Measurements from ENCODE around the gene MMS19.
"Not testable (repeated sequence)": the region's sequence is repeated elsewhere in the genome, so short reads cannot be mapped to it uniquely, and the experiment has no call there.

MMS19 gene

DNA sequence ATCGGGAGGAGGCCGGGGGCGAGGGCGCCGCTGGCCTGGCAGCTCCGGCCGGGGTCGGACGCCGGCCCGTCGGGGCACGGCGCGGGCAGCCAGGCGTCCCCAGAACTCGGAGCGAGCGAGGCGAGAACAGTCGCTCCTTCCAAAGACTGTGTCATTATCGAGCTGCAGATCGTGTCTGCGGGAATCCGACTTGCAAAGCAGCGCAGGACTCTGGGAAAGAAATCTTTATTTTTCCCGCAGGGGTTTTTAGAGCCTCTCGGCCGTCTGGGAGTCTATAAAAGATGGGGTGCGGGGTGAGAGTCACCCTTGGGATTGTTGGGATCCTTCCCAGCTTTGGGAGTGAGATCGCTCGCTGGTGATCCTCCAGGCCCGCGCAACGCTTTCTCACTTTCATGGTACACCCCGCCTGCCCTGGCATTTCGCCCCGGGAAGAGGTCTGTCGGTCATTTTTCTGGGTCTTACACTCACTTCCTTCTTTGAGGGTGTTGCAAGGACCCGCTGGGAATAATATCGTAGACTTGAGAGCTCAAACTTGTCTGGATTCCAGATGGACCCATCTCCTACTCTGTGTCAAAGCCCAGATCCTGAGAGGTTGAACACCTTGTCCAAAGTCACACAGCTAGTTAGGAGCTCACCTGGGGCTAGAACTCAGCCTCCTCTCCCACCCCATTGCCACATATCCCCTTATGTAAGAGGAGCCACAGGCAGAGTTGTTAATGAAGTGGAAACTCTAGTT, 1.5 kb upstream of the MMS19 start:
- peak; percentile 26 for DNase-seq

DNA sequence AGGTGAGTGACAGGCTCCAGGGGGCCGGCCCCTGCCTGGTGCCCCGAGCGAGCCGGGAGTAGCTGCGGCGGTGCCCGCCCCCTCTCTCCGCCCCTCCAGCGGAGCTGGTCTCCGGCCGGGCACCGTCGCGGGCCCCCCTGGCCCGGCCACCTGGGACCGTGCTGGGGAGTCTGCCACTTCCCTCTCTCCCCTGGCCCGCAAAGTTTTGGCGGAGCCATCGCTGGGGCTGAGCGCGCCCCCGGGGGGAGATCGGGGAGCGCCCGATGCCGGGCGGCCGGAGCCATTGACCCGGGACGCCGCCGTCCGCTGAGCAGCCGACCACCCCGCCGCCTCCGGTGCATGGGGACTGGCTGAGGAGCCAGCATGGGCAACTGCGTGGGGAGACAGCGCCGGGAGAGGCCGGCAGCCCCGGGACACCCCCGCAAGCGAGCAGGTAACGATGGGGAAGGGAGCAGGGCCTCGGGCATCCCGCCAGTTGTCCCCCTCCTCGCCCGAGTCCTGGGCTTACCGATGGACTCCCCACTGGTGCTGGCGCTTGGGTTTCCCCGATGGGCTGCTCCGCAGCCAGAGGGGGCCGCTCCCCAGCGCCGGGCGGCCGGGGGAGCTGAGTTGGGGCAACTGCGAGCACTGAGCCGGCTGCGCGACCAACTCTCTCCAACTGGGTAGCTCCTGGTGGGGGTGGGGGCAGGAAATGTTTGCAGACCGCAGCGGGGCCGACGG, 779 bp upstream of the MMS19 start, which contains the start of gene UBTD1:
Gene UBTD1, plus strand, starts transcription at position 84 of the 720 bp plus-strand sequence. Its CDS starts 280 bp downstream, at position 364.
- DNase-seq: no peak

DNA sequence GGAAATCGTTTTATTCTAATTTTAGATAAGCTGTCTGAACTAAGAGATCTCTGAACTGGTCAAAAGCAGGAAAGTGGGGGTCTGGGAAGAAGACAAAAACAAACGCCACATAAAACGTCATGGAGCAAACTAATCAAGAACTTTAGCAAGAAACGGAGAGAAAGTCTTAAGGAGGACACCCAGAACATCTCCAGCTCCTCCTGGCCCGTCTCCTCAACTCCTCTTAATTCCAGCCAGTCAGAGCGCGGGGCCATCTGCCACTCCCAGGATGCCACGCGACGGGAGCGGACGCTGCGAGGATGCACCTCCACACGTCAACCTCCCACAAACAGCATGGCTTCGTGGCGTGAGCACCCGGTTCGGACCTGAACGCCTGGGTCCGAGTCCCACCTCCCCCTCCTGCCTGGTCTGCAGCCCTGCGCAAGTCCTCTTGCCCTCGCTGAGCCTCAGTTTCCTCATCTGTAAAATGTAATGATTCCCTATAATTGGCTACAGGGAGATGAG, 598 bp downstream of the MMS19 start:
- DNase-seq: peak; percentile 79

DNA sequence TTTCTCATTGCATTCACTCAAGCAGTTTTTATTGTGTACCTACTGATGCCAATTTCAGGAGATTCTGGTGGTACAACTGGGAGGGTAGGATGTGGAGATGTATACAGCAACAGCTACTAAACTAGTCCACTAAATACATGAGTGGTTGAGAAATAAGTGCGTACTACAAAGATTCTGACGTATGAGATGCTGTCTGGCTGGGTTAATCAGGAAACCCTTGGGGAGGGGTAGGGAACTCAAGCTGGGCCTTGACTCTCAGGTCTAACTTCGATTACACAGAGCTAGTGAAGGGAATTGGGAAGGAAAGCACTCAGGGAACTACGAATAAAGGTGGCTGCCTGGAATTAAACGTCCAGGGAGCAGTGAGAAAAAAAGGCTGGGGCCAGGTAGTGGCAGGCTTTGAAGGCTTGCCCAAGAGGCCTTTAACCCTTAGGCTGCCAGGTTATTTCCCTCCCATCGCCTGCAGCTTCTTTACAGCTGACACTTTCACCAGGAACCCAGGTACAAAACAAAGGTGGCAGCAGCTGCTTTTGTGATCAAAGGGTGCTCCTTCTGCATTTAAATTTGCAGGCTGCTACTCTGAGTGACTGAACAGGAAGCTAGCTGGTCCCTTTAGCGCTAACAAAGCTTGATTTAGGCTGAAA, 3.2 kb downstream of the MMS19 start:
- DNase-seq: no peak

- DNase-seq: no peak
Observed at GRCh38 chr10:97494151-97494550, 4.1 kb downstream of the MMS19 start.

DNA sequence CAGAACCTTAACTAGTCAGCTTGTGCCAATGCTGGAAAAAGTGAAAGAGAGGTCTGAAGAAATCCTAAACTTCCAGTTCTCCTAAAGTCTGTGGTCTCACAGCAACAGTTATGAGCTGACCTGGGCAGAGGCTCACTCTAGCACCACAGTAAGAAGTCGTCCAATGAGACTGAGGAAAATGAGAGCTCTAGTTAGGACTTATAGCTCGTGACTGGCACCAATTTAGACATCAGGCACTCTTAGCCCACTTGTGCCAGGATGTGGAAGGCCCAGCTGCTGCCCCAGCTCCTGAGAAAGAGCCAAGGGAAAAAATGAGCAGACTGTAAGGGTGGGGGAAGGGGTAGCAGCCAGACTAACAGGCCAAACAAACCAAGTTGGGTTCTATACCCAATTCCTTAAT, 7.6 kb downstream of the MMS19 start:
- DNase-seq: no peak

DNA sequence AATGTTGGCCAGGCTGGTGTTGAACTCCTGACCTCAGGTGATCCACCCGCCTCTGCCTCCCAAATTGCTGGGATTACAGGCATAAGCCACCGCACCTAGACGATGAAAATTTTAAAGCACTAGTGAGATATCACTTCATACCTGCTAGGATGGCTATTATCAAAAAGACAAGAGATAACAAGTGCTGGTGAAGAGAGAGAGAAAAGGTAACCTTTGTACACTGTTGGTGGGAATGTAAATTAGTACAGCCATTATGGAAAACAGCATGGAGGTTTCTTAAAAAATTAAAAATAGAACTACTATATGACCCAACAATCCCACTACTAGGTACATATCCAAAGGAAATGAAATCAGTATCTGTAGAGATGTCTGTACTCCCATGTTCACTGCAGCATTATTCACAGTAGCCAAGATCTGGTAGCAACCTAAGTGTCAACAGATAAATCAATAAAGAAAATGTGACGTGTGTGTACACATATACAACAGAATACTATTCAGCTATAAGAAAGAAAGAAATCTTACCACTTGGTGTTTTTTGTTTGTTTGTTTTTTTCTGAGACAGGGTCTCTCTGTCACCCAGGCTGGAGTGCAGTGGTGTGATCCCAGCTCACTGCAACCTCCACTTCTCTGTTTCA, 12.5 kb downstream of the MMS19 start:
- DNase-seq: no peak

DNA sequence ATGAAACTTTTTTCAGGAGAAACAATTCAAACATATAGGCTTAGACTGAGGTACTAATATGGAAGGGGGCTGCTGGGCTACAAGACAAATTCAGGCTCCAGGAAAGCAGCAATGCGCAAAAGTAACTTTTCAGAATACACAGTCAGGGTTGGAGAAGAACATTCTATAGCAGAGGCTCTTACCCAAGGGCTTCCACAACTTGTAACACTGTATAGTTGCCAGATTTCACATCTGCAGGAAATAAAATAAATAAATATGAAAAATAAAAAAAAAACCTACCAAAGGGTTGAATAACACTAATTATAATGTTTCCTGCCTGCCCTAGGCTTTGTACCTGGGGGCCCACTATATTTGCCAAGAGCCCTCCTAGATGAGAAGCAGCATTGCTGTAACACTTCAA, 14.3 kb downstream of the MMS19 start:
- no peak for DNase-seq

DNA sequence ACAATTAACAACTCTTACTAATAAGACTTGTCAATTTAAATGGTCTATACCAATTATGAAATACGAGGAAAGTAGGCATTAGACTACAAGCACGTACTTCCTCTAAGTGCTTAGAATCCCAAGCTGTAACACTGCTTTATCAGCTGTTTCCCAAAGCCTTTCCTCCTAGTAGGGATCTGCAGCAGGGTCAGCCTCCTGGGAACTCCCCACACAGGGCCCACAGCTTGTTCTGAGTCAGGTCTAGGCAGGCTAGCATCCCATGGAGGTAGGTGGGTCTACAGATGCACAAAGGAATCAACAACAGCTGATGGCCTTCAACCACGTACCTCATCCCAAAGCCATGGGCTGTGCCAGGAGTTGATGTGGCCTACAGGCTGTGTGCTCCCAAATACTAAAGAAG, 14.7 kb downstream of the MMS19 start:
- no peak for DNase-seq

DNA sequence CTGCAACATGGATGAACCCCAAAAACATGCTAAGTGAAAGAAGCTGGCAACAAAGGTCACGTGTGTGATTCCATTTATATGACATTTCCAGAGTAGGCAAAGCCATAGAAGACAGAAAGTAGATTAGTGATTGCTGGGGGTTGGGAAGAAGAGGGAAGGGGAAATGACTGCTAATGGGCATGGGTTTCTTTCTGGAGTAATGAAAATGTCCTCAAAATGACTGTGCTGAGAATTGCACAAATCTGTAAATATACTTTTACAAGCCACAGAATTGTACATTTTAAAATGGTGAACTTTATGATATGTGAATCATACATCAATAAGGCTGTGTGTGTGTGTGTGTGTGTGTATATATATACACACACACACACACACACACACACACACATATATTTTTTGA, 15.8 kb downstream of the MMS19 start:
- DNase-seq: no peak

DNA sequence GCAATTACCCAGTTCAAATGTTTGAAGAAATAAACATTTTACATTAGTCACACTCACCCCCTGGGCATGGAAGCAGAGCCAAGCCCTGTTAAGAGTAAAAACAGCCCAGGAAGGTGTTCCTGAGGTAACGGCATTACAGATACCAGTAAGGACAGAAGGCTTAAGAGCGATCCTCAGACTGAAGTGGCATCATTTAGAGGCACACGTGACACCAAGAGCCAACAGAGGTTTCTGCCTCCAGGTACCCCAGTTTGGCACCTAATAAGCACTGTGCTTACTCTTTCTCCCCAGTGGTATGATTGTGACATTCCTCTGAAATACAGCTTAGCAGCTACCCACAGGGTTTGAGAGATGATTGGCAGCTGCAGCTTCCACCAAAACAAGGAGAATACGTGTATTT, 17.2 kb downstream of the MMS19 start:
- DNase-seq: no peak

- no peak for DNase-seq
Observed at GRCh38 chr10:97479939-97480338, 18.3 kb downstream of the MMS19 start.

GRCh38 chr10:97479410-97479809, 18.8 kb downstream of the MMS19 start:
- not testable (repeated sequence) for DNase-seq

GRCh38 chr10:97475936-97476594, 22.2 kb downstream of the MMS19 start:
- DNase-seq: no peak

DNA sequence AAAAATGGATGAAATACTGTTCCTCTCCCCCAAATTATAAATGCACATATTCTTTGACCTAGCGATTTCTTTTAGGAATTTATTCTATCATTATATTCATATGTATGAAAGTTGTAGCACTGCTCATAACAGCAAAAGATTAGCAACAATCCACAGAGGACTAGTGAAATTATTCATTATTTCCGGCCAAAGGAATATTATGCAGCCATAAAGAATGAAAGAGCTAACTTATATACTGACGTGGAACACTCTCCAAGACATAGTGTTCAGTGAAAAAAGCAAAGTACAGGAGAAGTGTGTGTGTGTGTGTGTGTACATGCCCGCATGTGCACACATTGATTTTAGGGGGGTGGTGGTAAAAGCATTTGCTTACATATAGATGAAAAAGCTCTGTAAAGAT, 23.3 kb downstream of the MMS19 start:
- DNase-seq: no peak

DNA sequence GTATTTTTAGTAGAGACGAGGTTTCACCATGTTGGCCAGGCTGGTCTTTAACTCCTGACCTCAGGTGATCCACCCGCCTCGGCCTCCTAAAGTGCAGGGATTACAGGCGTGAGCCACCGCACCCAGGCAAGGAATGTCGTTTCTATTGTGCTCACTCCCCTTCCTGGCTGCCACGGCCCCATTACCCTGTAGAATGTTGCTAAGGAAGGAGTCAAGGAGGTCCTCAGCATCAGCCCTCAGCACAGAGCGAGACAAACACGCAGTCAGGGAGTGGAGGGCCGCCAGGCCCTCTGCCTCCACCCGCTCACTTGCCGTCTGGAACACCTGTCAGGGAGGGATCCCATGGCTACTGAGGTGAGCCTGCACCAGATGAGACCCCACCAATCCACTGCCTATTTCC, 29.4 kb downstream of the MMS19 start:
- DNase-seq: not testable (repeated sequence)

DNA sequence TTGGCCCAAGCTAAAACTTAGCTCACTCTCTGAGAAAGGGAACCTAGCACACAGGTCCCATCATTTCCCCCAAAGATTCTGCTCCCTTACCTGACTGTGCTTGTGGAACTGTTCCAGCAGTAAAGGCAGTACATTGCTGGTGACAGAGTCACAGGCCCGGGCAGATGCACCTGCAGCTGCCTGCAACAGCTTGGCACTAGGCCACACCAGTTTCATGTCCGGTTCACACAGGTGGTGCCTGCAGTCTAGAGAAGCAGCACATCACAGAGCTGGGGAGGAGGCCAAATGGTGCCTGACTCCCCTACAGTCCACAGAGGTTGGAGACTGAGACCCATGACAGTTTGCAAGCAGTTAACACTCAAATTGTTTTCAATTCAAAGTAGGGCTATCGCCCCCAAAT, 30.1 kb downstream of the MMS19 start:
- peak; percentile 93 for DNase-seq

DNA sequence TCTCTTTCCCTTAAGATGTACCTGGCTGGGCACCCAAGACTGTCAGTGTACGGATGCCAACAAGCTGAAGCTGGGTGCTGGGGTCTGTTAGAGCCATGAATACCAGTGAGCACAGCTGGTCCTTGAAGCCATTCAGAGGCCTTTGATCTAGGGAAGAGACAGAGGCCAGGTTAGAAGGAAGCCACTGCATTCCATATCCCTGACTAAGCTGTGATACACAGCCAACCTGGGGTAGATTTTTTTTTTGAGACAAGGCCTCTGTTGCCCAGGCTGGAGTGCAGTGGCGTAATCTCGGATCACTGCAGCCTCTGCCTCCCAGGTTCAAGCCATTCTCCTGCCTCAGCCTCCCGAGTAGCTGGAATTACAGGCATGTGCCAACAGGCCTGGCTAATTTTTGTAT, 31.5 kb downstream of the MMS19 start:
- DNase-seq: no peak

GRCh38 chr10:97465982-97466381, 32.2 kb downstream of the MMS19 start:
- DNase-seq: no peak

DNA sequence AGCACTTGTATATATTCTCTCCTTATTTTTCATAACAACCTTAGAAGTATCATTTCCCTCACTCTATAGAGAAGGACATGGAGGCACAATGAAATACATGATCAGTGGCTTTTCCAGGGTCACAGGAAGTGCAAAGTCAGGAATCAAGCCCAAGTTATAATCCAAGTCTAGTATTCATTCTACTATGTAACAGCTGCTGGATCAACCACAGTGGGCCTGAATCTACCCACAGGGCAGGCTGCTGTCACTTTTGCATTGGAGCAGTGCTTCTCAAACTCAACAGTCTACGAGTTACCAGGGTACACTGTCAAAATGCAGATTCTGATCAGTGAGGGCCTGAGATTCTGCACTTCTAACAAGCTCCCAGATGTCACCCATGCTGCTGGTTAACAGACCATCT, 34.0 kb downstream of the MMS19 start:
- DNase-seq: no peak

- peak; percentile 49 for DNase-seq
Observed at GRCh38 chr10:97463363-97464132, 34.7 kb downstream of the MMS19 start.

DNA sequence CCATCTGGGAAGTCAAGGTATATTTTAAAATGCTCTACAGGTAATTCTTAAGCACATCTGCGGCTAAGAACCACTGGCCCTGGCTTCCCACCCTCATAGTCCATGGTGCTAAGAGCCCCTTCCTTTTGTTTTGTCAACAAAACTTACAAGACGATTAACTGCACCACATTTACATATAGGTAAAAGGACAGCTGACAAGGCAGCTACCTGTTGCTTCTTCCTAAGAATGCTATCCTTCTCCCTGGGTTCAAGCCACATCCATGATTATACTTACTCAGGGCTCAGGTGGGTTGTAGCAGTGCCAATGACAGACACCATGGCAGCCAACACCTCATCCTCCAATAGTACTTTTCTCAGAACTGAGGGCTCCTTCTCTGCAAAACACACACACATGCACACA, 35.9 kb downstream of the MMS19 start:
- no peak for DNase-seq
